RWPE2 (cell line): ENCODE measurements around the gene CCDC124.

Source experiments
- ATAC-seq: fragments of 200-7000 bp; cut with Tn5 transposase; 3 replicates; pipeline ENCODE4 v1.9.1; 2021; ENCODE audit warnings: low read depth
- DNase-seq: peaks from one replicate; pipeline ENCODE4 v3.0.0-alpha.2; 2020; ENCODE audit warnings: low spot score
- H3K27ac ChIP-seq: fragments of 450-650 bp; 2 replicates; pipeline ENCODE4 v1.5.1; 2017; ENCODE audit warnings: mild to moderate bottlenecking; ENCODE audit not compliant: poor library complexity, severe bottlenecking
- H3K27me3 ChIP-seq: fragments of 250-450 bp; sonication (Bioruptor Pico); 2 replicates; pipeline ENCODE4 v1.5.1; 2021; ENCODE audit warnings: mild to moderate bottlenecking, moderate library complexity; ENCODE audit not compliant: insufficient read depth, poor library complexity, severe bottlenecking
- H3K36me3 ChIP-seq: fragments of 250-450 bp; sonication (Bioruptor Pico); 2 replicates; pipeline ENCODE4 v1.5.1; 2020; ENCODE audit warnings: low read depth, mild to moderate bottlenecking, moderate library complexity
- H3K4me1 ChIP-seq: fragments of 250-450 bp; sonication (Bioruptor Pico); 2 replicates; pipeline ENCODE4 v1.5.1; 2021; ENCODE audit warnings: mild to moderate bottlenecking, moderate library complexity; ENCODE audit not compliant: insufficient read depth, poor library complexity, severe bottlenecking
- H3K4me3 ChIP-seq: fragments of 250-450 bp; sonication (Bioruptor Pico); 2 replicates; pipeline ENCODE4 v1.5.1; 2021; ENCODE audit warnings: mild to moderate bottlenecking, moderate library complexity; ENCODE audit not compliant: severe bottlenecking
- H3K9me3 ChIP-seq: fragments of 250-450 bp; sonication (Bioruptor Pico); 2 replicates; pipeline ENCODE4 v1.5.1; 2021; ENCODE audit warnings: mild to moderate bottlenecking, moderate library complexity; ENCODE audit not compliant: severe bottlenecking
- CTCF ChIP-seq: fragments of 450-650 bp; IDR thresholded peaks from one replicate; pipeline ENCODE4 v1.5.1; 2017; ENCODE audit warnings: mild to moderate bottlenecking, moderate library complexity; ENCODE audit not compliant: poor library complexity, severe bottlenecking

The CCDC124 gene

GRCh38 chr19:17951157-17951989, 18.6 kb downstream of the CCDC124 start:
- Histone ChIP-seq H3K27me3 (peaks cover 55% of the 10 kb centered on the region), H3K4me1 (no peaks in the 10 kb centered on the region), H3K4me3 (no peak overlapping the region), H3K27ac (no peak overlapping the region), H3K9me3 (no peaks in the 10 kb centered on the region), H3K36me3 (no peaks in the 10 kb centered on the region)
- DNase-seq (no peak), ATAC-seq (no peak)
- TF ChIP-seq CTCF, result no peak

DNA sequence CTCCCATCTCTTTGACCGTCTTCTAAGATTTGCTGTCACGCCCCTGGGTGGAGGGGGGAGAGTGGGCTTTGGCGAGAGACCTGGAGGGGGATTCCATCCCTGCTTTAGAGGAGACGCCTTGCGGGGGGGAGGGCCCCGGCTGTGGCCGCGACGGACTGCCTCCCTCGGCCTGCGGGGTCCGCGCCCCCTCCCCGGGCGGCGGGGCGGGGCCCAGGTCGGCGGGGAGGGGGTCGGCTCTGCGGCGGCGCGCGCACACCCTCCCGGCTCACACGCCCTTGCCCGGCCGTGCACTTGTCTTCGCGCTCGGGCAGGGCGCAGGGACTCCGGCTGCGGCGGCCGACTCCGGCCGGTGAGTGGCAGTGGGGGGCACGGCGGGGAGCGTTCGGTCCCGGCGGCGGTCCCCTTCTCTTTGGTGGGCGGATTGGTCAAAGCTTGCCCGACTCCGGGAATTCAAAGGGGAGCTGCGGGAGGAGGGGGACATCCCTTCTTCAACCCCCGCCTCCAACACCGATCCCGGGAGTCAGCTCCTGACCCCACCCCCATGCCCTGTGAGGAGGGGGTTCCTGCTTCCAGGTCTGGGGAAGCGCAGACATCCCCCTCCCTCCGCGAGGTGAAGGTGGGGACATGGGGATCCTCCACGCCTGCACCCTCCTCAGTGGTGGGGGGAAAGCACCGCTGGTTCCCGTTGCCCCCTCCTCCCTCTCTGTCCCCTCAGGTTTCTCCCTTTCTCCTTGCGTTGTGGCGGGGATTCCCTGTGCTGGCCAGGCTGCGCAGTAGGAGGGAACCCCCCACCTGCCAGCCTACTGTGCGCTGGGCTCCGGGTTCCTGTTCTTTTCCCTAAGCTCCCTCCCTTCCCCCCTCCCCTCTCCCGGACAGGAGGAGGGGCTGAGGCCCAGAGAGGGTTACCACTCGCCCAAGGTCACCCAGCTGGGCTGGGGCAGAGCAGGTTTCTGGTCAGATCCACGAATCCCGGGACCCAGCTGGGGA, 19.5 kb downstream of the CCDC124 start:
- no peak overlapping the region for H3K27ac ChIP-seq
- no peaks in the 10 kb centered on the region for H3K36me3 ChIP-seq
- ATAC-seq (no peak), DNase-seq (no peak)
- H3K27me3 ChIP-seq, result peaks cover 55% of the 10 kb centered on the region
- H3K4me1 ChIP-seq, result no peaks in the 10 kb centered on the region
- no peak for TF ChIP-seq CTCF
- no peaks in the 10 kb centered on the region for H3K9me3 ChIP-seq
- H3K4me3 ChIP-seq, result no peak overlapping the region

GRCh38 chr19:17953316-17953801, 20.5 kb downstream of the CCDC124 start:
- ATAC-seq (no peak), DNase-seq (no peak)
- Histone ChIP-seq H3K27me3 (peaks cover 55% of the 10 kb centered on the region), H3K36me3 (no peaks in the 10 kb centered on the region), H3K27ac (no peak overlapping the region), H3K9me3 (no peaks in the 10 kb centered on the region), H3K4me3 (no peak overlapping the region), H3K4me1 (no peaks in the 10 kb centered on the region)
- no peak for TF ChIP-seq CTCF

- Histone ChIP-seq H3K27me3 (peaks cover 55% of the 10 kb centered on the region), H3K4me1 (no peaks in the 10 kb centered on the region), H3K36me3 (no peaks in the 10 kb centered on the region), H3K9me3 (no peaks in the 10 kb centered on the region), H3K27ac (no peak overlapping the region), H3K4me3 (no peak overlapping the region)
- TF ChIP-seq CTCF, result no peak
- no peak for ATAC-seq
- DNase-seq, result no peak
Observed at GRCh38 chr19:17953869-17954268, 21.1 kb downstream of the CCDC124 start.
